Lower leg skin (tissue), 4 donors: ENCODE data around the gene INO80D. TPM values are rescaled to one million over a fixed set of nuclear protein-coding genes. Genes with fewer than 3 reads are reported as not detected.
A peak's percentile ranks its signal among the peaks of the same experiment; 100 is the strongest.

Experiments
- DNase-seq, 2 donors: peaks; one replicate each; pipeline ENCODE4 v3.0.0-alpha.2; 2019; ENCODE audit warnings: low spot score in 2 of 2
- H3K4me3 ChIP-seq: fragments of 200-600 bp; sonication (generic); 2 replicates; pipeline ENCODE4 v1.5.1; 2017; ENCODE audit warnings: mild to moderate bottlenecking, low read depth; ENCODE audit not compliant: poor library complexity, severe bottlenecking
- CTCF ChIP-seq, 3 donors: fragments of 450-650 bp; IDR thresholded peaks; one replicate each; pipeline ENCODE4 v1.5.1; 2016; ENCODE audit warnings: antibody characterized with exemption in 3 of 3, mild to moderate bottlenecking in 3 of 3, moderate library complexity in 2 of 3
- POLR2A ChIP-seq, 2 donors: fragments of 450-650 bp; IDR thresholded peaks; one replicate each; pipeline ENCODE4 v1.6.1; 2016 to 2017; ENCODE audit warnings: antibody characterized with exemption in 2 of 2, mild to moderate bottlenecking in 1 of 2, moderate library complexity in 1 of 2
- WGBS, 2 donors: methylation state at CpG; one replicate each; pipeline ENCODE4 v1.1.5; 2018; 5-methylcytosine and 5-hydroxymethylcytosine counted together
- intact Hi-C: fragments of 100-400 bp; cut with DNase I; formaldehyde crosslinking; loops from one replicate; pipeline ENCODE4 v1.15.0; 2023; ENCODE audit warnings: low total_unique reads
- total RNA-seq, 4 donors: library from RNA; depleted of rRNA; stranded (reverse); fragments of >200 nt; gene quantifications; one replicate each; pipeline ENCODE4 v1.1.0, GENCODE V29; 2016

INO80D gene
- total RNA-seq, 4 donors from 2014 or later, result 13.4 to 28.7 (median 24.4) TPM

- intact Hi-C loops, result no loop called here
- no peak overlapping the region for H3K4me3 ChIP-seq
- no peak for TF ChIP-seq POLR2A (IDR thresholded peaks at IDR 0.05)
- TF ChIP-seq CTCF (IDR thresholded peaks at IDR 0.05), result no peak
- 70 to 73% methylated on average over 5 of the region's 5 CpGs for WGBS, 2 donors
- DNase-seq, result no peak
Observed at GRCh38 chr2:205954707-205955106, 131.3 kb downstream of the INO80D start.

GRCh38 chr2:205952282-205952681 lies 133.7 kb downstream of the INO80D start:
- intact Hi-C loops, result no loop called here
- no peak for TF ChIP-seq POLR2A (IDR thresholded peaks at IDR 0.05)
- no peak for TF ChIP-seq CTCF (IDR thresholded peaks at IDR 0.05)
- no peak for DNase-seq
- no peak overlapping the region for H3K4me3 ChIP-seq
- WGBS, 2 donors, result 73 to 95% methylated on average over 2 of the region's 2 CpGs

- no peak for TF ChIP-seq CTCF (IDR thresholded peaks at IDR 0.05)
- intact Hi-C loops, result no loop called here
- WGBS, 2 donors, result 78 to 81% methylated on average over 7 of the region's 7 CpGs
- DNase-seq, result no peak
- no peak overlapping the region for H3K4me3 ChIP-seq
Observed at GRCh38 chr2:205948883-205949282, 137.1 kb downstream of the INO80D start.

- WGBS, 2 donors, result 73 to 80% methylated on average over 5 of the region's 5 CpGs
- no peak overlapping the region for H3K4me3 ChIP-seq
- TF ChIP-seq CTCF (IDR thresholded peaks at IDR 0.05), result no peak
- no peak for TF ChIP-seq POLR2A (IDR thresholded peaks at IDR 0.05)
- intact Hi-C loops, result no loop called here
- no peak for DNase-seq
Observed at GRCh38 chr2:205948496-205948837, 137.5 kb downstream of the INO80D start.

GRCh38 chr2:205947621-205948495 lies 138.1 kb downstream of the INO80D start:
- 18 to 20% methylated on average over 15 of the region's 15 CpGs for WGBS, 2 donors
- TF ChIP-seq POLR2A (IDR thresholded peaks at IDR 0.05), result no peak
- peak in 1 of 3 donors; percentile 72 for TF ChIP-seq CTCF (IDR thresholded peaks at IDR 0.05)
- H3K4me3 ChIP-seq, result no peak overlapping the region
- peak; percentile 58 to 91 for DNase-seq
- intact Hi-C loops, result no loop called here

- 75 to 78% methylated on average over 7 of the region's 7 CpGs for WGBS, 2 donors
- no peak for DNase-seq
- TF ChIP-seq CTCF (IDR thresholded peaks at IDR 0.05), result no peak
- TF ChIP-seq POLR2A (IDR thresholded peaks at IDR 0.05), result no peak
- H3K4me3 ChIP-seq, result no peak overlapping the region
- intact Hi-C loops, result no loop called here
Observed at GRCh38 chr2:205946226-205946625, 139.7 kb downstream of the INO80D start.
